Renal cortex interstitium (tissue), 11 donors: ENCODE data around the gene SOAT2. TPM values are rescaled to one million over a fixed set of nuclear protein-coding genes. Genes with fewer than 3 reads are reported as not detected.
"Not testable (repeated sequence)": the region's sequence is repeated elsewhere in the genome, so short reads cannot be mapped to it uniquely, and the experiment has no call there.

Source experiments
- DNase-seq, 11 donors: peaks; one replicate each; pipeline ENCODE4 v3.0.0-alpha.2; 2013; ENCODE audit warnings: low read depth in 9 of 11, low spot score in 4 of 11; ENCODE audit errors: extremely low read depth in 1 of 11
- polyA plus RNA-seq, 3 donors: library from polyadenylated mRNA; unstranded; fragments of 120-200 nt; gene quantifications; one replicate each; pipeline ENCODE4 v1.2.1, GENCODE V29; 2013; ENCODE audit not compliant: insufficient read length in 3 of 3

SOAT2 gene
- polyA plus RNA-seq, 3 donors: 2.0 to 2.3 (median 2.1) TPM

GRCh38 chr12:53099071-53099882, 4.0 kb upstream of the SOAT2 start:
- peak; percentile 64 to 86 (median 79) for DNase-seq

GRCh38 chr12:53100466-53101151, 2.7 kb upstream of the SOAT2 start:
- DNase-seq: no peak

DNA sequence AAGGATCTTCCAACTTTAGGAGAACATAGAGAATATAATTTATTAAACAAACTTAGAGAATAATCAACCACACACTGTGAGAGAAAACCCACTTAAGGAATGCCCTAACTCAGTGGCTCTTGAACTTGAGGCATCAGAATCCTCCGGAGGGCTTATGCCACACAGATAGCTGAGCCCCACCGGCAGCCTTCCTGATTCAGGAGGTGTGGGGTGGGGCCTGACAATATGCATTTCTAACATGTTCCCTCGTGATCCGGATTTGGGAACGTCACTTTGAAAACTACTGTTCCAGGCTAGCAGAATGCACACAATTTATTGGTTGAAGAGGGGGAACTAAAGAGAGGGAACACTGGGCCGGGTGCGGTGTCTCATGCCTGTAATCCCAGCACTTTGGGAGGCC, 2.0 kb upstream of the SOAT2 start:
- DNase-seq: no peak

DNA sequence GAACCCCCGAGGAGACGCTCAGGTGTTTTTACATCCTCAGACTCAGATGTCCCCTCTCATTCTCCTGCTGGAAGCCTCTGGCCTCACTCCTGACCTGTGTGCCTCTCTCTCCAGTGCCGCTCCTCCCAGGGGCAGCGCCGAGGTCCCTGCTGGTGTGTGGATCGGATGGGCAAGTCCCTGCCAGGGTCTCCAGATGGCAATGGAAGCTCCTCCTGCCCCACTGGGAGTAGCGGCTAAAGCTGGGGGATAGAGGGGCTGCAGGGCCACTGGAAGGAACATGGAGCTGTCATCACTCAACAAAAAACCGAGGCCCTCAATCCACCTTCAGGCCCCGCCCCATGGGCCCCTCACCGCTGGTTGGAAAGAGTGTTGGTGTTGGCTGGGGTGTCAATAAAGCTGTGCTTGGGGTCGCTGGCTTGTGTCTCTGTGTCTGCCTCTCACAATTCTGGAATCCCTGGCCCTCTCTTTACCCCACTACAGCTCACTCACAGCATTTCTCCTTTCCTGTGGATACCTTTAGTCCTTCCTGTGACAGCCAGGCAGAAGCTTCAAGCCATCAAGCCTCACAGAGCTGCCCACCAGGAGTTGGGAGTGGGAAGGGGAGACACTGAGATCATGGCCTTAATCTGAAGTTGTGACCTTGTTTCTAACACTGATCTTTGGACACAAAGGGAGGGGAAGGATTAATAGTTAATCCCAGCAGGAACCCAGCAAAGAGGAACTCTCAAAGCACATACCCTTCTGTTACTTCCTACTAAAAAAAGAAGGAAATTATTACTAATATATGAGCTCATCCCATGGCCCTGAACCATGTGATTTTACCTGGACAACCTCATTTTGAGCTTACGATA, 1.1 kb upstream of the SOAT2 start:
- no peak for DNase-seq

GRCh38 chr12:53103860-53104305, 597 bp downstream of the SOAT2 start:
- no peak for DNase-seq

DNA sequence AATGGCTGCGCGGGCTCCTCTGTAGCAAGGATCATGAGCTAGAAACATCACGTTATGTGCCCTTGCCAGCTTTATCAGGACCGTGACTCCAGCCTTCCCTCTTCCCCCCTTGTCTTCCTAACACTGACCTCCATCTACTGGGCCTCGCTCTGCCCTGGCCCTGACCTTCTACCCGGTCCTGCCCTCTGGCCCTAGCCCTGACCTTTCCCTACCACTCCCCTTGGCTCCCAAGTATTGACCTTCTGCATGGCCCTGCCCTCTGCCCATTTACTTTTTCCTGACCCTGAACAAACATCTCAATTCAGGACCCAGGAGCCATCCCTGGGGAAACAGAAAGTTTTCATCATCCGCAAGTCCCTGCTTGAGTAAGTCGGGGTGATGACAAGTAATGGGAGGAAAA, 2.0 kb downstream of the SOAT2 start:
- no peak for DNase-seq

GRCh38 chr12:53105712-53106439, 2.6 kb downstream of the SOAT2 start:
- DNase-seq: no peak

DNA sequence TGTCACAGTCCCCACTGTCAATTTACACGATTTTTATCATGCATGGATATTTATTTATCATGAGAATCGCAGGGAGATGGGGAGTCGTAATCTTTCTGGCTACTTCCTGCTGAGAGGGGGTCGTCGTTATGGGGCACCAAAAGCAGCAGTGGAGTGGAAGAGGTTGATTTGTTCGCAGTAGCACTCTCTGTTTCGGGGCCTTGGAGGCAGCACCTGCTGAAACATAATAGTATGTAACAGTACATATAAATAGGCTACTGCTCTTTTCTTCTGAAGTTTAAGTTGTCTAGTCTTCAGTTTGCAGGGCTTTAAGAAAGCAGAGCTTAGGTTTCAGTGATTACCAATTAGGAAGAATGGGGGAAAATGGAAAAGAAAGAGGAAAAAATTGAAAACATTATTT, 3.8 kb downstream of the SOAT2 start:
- no peak for DNase-seq

DNA sequence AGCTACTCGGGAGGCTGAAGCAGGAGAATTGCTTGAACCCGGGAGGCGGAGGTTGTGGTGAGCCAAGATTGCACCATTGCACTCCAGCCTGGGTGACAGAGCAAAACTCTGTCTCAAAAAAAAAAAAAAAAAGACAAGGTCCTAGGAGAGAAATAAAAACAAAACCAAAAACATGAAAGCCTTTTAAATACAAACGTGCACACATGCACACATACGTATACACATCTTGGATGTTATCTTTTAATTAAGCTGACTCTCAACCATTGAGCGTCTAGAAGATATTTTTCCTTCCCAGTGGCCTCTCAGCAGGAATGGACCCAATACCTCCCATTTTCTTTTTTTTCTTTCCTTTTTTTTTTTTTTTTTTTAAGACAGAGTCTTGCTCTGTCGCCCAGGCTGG, 9.1 kb downstream of the SOAT2 start:
- not testable (repeated sequence) for DNase-seq

DNA sequence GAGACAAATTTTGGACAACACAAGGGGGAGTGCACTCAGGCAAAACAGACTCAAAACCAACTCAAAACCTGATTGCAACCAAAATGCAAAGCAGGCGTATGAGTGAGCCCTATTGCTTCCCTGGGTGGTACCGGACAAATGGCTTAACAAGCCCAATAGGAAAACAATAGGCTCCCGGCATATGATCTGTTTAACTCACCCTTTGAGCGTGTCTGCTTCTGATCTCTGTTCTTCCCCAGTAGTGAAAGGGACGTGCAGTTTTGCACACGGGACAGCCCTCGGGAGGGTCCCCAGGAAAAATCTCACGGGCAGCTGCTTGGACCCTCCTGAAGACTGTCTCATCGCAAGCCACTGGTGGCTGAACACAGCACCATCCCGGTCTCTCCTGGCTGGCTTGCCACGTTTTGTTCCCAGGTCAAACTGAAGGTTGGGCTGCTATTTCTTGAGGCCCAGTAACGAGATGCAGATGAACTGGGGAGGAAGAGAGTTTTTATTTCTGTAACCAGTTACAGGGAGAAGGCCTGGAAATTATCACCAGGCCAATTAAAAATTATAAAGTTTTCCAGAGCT, 9.9 kb downstream of the SOAT2 start:
- DNase-seq: no peak

- DNase-seq: no peak
Measured at GRCh38 chr12:53113951-53114350, 10.7 kb downstream of the SOAT2 start.

DNA sequence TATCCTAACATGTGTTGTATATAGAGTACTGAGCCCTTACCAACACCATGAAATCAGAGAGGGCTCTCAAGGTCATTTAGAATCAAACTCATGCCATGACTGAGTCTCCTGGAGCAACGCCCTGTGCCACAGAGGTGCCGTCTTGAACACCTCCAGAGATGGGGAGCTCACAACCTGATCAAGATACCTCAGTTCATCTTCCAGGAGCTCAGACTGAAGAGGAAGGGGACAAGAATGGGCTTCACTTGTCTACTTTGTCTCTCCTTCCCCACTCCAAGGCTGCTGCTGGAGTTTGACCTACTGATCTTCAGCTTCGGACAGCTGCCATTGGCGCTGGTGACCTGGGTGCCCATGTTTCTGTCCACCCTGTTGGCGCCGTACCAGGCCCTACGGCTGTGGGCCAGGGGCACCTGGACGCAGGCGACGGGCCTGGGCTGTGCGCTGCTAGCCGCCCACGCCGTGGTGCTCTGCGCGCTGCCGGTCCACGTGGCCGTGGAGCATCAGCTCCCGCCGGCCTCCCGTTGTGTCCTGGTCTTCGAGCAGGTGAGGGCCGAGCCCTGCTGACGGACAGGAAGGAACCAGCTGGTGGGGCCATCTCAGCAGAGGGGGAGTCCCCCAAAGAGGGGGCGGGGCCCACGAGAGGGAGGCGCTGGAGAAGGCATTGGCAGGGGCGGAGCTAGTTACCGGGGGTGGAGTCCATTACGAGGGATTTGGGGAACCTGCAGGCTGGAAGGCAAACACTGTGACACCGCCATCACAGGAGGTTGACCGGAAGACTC, 12.0 kb downstream of the SOAT2 start:
- DNase-seq: no peak

DNA sequence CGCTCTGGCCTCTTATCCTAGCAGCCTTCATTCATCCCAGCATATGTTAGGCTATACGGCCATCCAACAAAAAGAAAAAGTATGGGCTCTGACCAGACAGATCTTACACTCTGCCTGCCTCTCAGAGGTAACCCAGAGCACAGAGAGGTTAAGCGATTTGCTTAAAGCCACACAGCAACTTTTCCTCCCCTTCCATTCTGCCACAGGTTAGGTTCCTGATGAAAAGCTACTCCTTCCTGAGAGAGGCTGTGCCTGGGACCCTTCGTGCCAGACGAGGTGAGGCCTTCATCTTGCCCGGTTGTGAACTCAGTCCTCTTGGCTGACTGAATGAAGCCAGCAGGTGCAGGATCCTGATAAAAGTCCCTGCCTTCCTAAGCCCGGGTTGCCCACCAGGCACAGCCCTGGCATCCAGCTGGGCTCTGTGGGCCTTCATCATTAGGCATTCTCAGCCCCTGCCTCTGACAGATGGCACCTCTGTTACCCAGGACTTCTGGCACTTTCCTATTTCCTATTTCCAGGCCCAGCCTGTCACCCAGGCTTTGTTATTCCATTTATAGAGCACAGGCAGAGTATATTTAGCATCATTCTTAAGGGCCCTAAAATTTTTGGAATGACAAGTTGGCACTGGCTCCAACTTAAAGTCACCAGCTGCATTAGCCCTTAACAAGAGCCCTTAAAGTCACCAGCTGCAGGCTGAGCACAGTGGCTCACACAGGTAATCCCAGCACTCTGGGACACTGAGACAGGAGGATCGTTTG, 12.8 kb downstream of the SOAT2 start:
- no peak for DNase-seq

GRCh38 chr12:53118751-53119300, 15.5 kb downstream of the SOAT2 start:
- no peak for DNase-seq

DNA sequence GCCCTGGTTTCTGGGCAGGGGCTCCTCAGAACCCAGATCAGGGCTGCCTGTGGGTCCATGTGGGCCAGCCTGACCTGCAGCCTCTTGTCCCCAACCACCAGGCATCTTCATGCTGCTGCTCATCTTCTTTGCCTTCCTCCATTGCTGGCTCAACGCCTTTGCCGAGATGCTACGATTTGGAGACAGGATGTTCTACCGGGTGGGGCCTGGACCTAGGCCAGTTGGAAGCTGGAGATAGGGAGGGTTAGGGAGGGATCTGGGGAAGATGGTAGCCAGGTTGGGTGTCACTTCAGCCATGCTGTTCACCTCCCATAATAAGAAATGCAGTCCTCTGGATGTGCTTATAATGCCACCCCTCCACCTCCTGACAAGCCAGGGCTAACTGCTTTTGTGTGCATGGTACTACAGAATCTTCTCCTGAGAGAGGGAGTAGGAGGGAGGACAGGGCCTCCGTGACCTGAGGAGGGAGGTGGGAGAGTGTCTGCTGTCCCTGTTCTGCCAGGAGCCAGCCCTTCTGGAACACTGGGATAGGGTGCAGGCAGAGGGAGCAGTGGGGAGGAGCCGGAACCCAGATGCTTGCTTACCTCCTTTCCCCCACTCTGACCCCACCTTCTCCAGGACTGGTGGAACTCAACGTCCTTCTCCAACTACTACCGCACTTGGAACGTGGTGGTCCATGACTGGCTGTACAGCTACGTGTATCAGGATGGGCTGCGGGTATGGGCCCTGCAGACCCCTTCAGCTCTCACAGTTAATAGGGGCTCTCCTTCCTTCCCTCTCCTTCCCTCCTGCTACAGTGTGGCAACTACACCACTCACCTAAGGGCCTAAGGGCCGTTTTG, 17.6 kb downstream of the SOAT2 start:
- DNase-seq: no peak

DNA sequence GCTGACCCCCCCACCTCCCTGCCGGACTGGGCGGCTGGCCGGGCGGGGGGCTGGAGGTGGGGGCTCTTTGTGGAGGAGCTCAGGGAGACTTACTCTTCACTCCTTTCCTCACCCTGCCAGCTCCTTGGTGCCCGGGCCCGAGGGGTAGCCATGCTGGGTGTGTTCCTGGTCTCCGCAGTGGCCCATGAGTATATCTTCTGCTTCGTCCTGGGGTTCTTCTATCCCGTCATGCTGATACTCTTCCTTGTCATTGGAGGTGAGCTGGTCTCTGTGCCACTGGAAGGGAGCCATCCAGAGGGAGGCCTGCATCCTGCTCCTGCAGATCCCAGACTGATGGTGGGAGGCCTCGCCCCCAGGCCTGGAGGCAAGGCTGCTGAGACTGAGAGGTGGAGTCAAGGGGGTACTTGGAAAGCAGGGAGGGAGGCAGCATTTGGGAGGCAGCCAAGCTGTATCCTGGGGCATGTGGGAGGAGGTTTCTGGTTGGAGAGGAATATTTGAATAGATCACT, 19.7 kb downstream of the SOAT2 start:
- no peak for DNase-seq
